Neural cell (in vitro differentiated cells): ENCODE data around the gene DHX16. TPM values are rescaled to one million over a fixed set of nuclear protein-coding genes. Genes with fewer than 3 reads are reported as not detected.

ENCODE experiments used
- H2AFZ ChIP-seq: fragments of 200-600, 300-800 bp; sonication (generic), shearing (Covaris generic); 2 replicates; pipeline ENCODE4 v1.6.0; 2014; ENCODE audit warnings: low read depth, mild to moderate bottlenecking, antibody characterized with exemption, low read length, moderate library complexity
- H3F3A ChIP-seq: fragments of 200-600 bp; shearing (Covaris generic); 2 replicates; pipeline ENCODE4 v1.6.1; 2016; ENCODE audit warnings: mild to moderate bottlenecking, moderate library complexity, mixed read lengths, antibody characterized with exemption, low read length; ENCODE audit not compliant: insufficient read depth, poor library complexity, severe bottlenecking
- H3K27ac ChIP-seq: fragments of 200-600, 300-800 bp; sonication (generic), shearing (Covaris generic); 2 replicates; pipeline ENCODE4 v1.5.1; 2014; ENCODE audit warnings: mild to moderate bottlenecking, low read length, moderate library complexity
- H3K27me3 ChIP-seq: fragments of 300-800, 200-600 bp; sonication (generic), shearing (Covaris generic); 2 replicates; pipeline ENCODE4 v1.6.0; 2014; ENCODE audit warnings: mild to moderate bottlenecking, low read depth, low read length, moderate library complexity; ENCODE audit not compliant: insufficient read depth
- H3K36me3 ChIP-seq: fragments of 300-800, 200-600 bp; sonication (generic), shearing (Covaris generic); 2 replicates; pipeline ENCODE4 v1.5.1; 2014; ENCODE audit warnings: mild to moderate bottlenecking, antibody characterized with exemption, low read length, moderate library complexity; ENCODE audit not compliant: insufficient read depth
- H3K4me2 ChIP-seq: fragments of 300-800, 200-600 bp; sonication (generic), shearing (Covaris generic); 2 replicates; pipeline ENCODE4 v1.6.0; 2014; ENCODE audit warnings: mild to moderate bottlenecking, low read length
- H3K4me3 ChIP-seq: fragments of 300-800, 200-600 bp; sonication (generic), shearing (Covaris generic); 2 replicates; pipeline ENCODE4 v1.5.1; 2014; ENCODE audit warnings: mild to moderate bottlenecking, low read length, moderate library complexity
- H3K79me2 ChIP-seq: fragments of 200-600 bp; shearing (Covaris generic); replicated peaks from 2 replicates; pipeline ENCODE4 v1.6.0; 2014; ENCODE audit warnings: mild to moderate bottlenecking, low read length, moderate library complexity; ENCODE audit not compliant: insufficient read depth
- H3K9ac ChIP-seq: fragments of 300-800, 200-600 bp; sonication (generic), shearing (Covaris generic); 2 replicates; pipeline ENCODE4 v1.6.1; 2016; ENCODE audit warnings: mild to moderate bottlenecking, low read length, mixed read lengths
- H3K9me2 ChIP-seq: fragments of 200-600 bp; shearing (Covaris generic); 2 replicates; pipeline ENCODE4 v1.6.1; 2016; ENCODE audit warnings: mild to moderate bottlenecking, low read length, mixed read lengths; ENCODE audit not compliant: insufficient read depth
- H3K9me3 ChIP-seq: fragments of 200-600, 300-800 bp; sonication (generic), shearing (Covaris generic); 2 replicates; pipeline ENCODE4 v1.6.1; 2016; ENCODE audit warnings: mild to moderate bottlenecking, mixed run types, low read length, moderate library complexity, mixed read lengths
- H4K20me1 ChIP-seq: fragments of 200-600 bp; shearing (Covaris generic); 2 replicates; pipeline ENCODE4 v1.6.1; 2016; ENCODE audit warnings: mild to moderate bottlenecking, mixed run types; ENCODE audit not compliant: insufficient read depth
- CTCF ChIP-seq: fragments of 450-650 bp; IDR thresholded peaks from 2 replicates; pipeline ENCODE4 v1.5.1; 2014; ENCODE audit warnings: antibody characterized with exemption, mild to moderate bottlenecking, moderate library complexity; ENCODE audit not compliant: poor library complexity, severe bottlenecking
- EP300 ChIP-seq: fragments of 450-650 bp; conservative IDR thresholded peaks from 2 replicates; pipeline ENCODE4 v1.6.1; 2014; ENCODE audit warnings: antibody characterized with exemption, mild to moderate bottlenecking, moderate library complexity; ENCODE audit not compliant: poor library complexity, severe bottlenecking
- POLR2AphosphoS5 ChIP-seq: IDR thresholded peaks from 2 replicates; pipeline ENCODE4 v1.6.1; 2012
- REST ChIP-seq: IDR thresholded peaks from 2 replicates; pipeline ENCODE4 v1.6.1; 2012; ENCODE audit warnings: borderline replicate concordance
- TAF1 ChIP-seq: IDR thresholded peaks from 2 replicates; pipeline ENCODE4 v1.6.1; 2012; ENCODE audit warnings: low read depth
- polyA plus RNA-seq: library from polyadenylated mRNA; depleted of rRNA; stranded (reverse); fragments of >200 nt; gene quantifications from 2 replicates; pipeline ENCODE4 v1.2.3, GENCODE V29; 2014

The DHX16 gene
- polyA plus RNA-seq, 1 donor from 2014 or later: 29.1 TPM

- Histone ChIP-seq H3K79me2 (peaks cover 58% of the 10 kb centered on the region), H3K9me2 (no peaks in the 10 kb centered on the region), H3K27ac (peak overlapping the region; percentile 100), H3F3A (peaks cover 8% of the 10 kb centered on the region), H3K36me3 (peaks cover 9% of the 10 kb centered on the region), H3K4me2 (peak overlapping the region; percentile 81), H3K27me3 (no peaks in the 10 kb centered on the region), H2AFZ (no peak overlapping the region), H3K4me3 (peak overlapping the region; percentile 83), H3K9me3 (no peaks in the 10 kb centered on the region), H4K20me1 (no peaks in the 10 kb centered on the region), H3K9ac (peak overlapping the region; percentile 99)
- no peak for TF ChIP-seq CTCF
- TF ChIP-seq TAF1: peak; percentile 57
- TF ChIP-seq EP300: peak; percentile 27
- TF ChIP-seq REST: peak; percentile 83
- peak; percentile 86 for TF ChIP-seq POLR2AphosphoS5
Observed at GRCh38 chr6:30615958-30616810, 56.6 kb downstream of the DHX16 start.

GRCh38 chr6:30615219-30615957 is 57.4 kb downstream of the DHX16 start:
- Histone ChIP-seq H3K27ac (peak overlapping the region; percentile 100), H3K27me3 (no peaks in the 10 kb centered on the region), H3K9me3 (no peaks in the 10 kb centered on the region), H3K4me2 (peak overlapping the region; percentile 81), H3K36me3 (peaks cover 9% of the 10 kb centered on the region), H2AFZ (no peak overlapping the region), H3K79me2 (peaks cover 58% of the 10 kb centered on the region), H3K9me2 (no peaks in the 10 kb centered on the region), H3F3A (peaks cover 8% of the 10 kb centered on the region), H3K9ac (peak overlapping the region; percentile 99), H4K20me1 (no peaks in the 10 kb centered on the region), H3K4me3 (peak overlapping the region; percentile 83)
- TF ChIP-seq TAF1 (peak; percentile 50), POLR2AphosphoS5 (no peak), REST (peak; percentile 40)
